Measurements from ENCODE around the gene GAMT. TPM values are rescaled to one million over a fixed set of nuclear protein-coding genes. Genes with fewer than 3 reads are reported as not detected.
"Not testable (repeated sequence)": the region's sequence is repeated elsewhere in the genome, so short reads cannot be mapped to it uniquely, and the experiment has no call there.

Gene GAMT
- total and polyA plus RNA-seq, 2 donors (not counting 1 experiment from before 2014, with no cell fraction given), result 20.0 to 44.1 TPM

GRCh38 chr19:1440418-1440801 lies 39.1 kb upstream of the GAMT start:
- Histone ChIP-seq H3K9me3 (ENCODE audit: control insufficient read depth, insufficient read depth, low read depth, low read length) (no peaks in the 10 kb centered on the region), H3K36me3 (ENCODE audit: control insufficient read depth, insufficient read depth, low read length) (peaks cover 34% of the 10 kb centered on the region), H3K4me1 (ENCODE audit: control insufficient read depth, extremely low read depth, insufficient read depth, low read length) (peaks cover 3% of the 10 kb centered on the region), H3K9ac (ENCODE audit: insufficient read depth, low read length) (no peak overlapping the region), H2AFZ (ENCODE audit: low read length) (no peak overlapping the region), H4K20me1 (ENCODE audit: control insufficient read depth, extremely low read depth, insufficient read depth, low read length) (no peaks in the 10 kb centered on the region), H3K4me2 (ENCODE audit: extremely low read depth, insufficient read depth, low read length) (no peak overlapping the region), H3K4me3 (replicated peaks in 1 of 4; ENCODE audit: control extremely low read depth in 1 of 4, insufficient read depth in 1 of 4, low read depth in 3 of 4, low read length in 4 of 4) (peak overlapping the region in 1 of 4 experiments; percentile 95), H3K27ac (ENCODE audit: insufficient read depth, low read length) (no peak overlapping the region), H3K79me2 (ENCODE audit: control insufficient read depth, insufficient read depth, low read length) (peaks cover 33% of the 10 kb centered on the region), H3K27me3 (ENCODE audit: control insufficient read depth, insufficient read depth, low read length) (no peaks in the 10 kb centered on the region)
- TF ChIP-seq, protein P1, sequence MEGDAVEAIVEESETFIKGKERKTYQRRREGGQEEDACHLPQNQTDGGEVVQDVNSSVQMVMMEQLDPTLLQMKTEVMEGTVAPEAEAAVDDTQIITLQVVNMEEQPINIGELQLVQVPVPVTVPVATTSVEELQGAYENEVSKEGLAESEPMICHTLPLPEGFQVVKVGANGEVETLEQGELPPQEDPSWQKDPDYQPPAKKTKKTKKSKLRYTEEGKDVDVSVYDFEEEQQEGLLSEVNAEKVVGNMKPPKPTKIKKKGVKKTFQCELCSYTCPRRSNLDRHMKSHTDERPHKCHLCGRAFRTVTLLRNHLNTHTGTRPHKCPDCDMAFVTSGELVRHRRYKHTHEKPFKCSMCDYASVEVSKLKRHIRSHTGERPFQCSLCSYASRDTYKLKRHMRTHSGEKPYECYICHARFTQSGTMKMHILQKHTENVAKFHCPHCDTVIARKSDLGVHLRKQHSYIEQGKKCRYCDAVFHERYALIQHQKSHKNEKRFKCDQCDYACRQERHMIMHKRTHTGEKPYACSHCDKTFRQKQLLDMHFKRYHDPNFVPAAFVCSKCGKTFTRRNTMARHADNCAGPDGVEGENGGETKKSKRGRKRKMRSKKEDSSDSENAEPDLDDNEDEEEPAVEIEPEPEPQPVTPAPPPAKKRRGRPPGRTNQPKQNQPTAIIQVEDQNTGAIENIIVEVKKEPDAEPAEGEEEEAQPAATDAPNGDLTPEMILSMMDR (conservative IDR thresholded peaks at IDR 0.05 in 1 of 2, IDR thresholded peaks at IDR 0.05 in 1 of 2; ENCODE audit: low read depth in 1 of 2, low read length in 2 of 2), result no peak
- TF ChIP-seq EZH2 (IDR thresholded peaks at IDR 0.05; ENCODE audit: low read length, missing control alignments), result no peak
- no peak for DNase-seq (ENCODE audit: low read depth in 2 of 2)

DNA sequence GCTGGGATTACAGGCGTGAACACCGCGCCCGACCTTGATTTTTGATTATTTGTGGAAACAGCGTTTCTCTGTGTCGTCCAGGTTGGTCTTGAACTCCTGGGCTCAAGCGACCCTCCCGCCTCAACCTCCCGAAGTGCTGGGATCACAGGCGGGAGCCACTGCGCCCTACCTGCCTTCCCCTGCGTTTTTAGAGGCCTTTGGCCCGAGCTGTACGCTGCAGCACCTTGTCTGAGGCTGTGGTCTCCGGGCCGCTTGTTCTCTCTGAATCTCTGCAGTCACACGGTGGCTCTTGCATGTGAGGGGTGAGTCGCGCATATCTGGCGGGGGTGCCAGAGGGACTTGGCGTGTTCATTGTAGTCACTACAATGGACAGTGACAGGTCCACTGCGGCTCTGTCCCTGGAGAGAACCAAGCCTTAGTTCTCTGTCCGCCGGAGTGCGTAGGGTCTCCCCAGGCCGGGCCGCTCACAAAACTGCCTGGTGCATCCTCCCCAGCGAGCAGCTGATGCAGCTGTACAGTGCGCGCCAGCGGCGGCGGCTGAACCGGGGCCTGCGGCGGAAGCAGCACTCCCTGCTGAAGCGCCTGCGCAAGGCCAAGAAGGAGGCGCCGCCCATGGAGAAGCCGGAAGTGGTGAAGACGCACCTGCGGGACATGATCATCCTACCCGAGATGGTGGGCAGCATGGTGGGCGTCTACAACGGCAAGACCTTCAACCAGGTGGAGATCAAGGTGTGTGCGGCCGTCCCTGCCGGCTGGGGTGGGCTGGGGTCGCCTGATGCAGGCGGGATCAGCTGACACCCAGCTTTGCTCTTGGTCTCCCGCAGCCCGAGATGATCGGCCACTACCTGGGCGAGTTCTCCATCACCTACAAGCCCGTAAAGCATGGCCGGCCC lies 38.4 kb upstream of the GAMT start:
- H4K20me1 ChIP-seq (ENCODE audit: control insufficient read depth, extremely low read depth, insufficient read depth, low read length); H2AFZ ChIP-seq (ENCODE audit: low read length); H3K4me1 ChIP-seq (ENCODE audit: control insufficient read depth, extremely low read depth, insufficient read depth, low read length); H3K9me3 ChIP-seq (ENCODE audit: control insufficient read depth, insufficient read depth, low read depth, low read length); H3K27me3 ChIP-seq (ENCODE audit: control insufficient read depth, insufficient read depth, low read length): not testable (repeated sequence)
- H3K79me2 ChIP-seq (ENCODE audit: control insufficient read depth, insufficient read depth, low read length), result peaks cover 33% of the 10 kb centered on the region
- peak in 1 of 2 donors; percentile 23 for DNase-seq (ENCODE audit: low read depth in 2 of 2)
- peak overlapping the region; percentile 88 for H3K4me2 ChIP-seq (ENCODE audit: extremely low read depth, insufficient read depth, low read length)
- peak overlapping the region; percentile 72 to 96 (median 90) for H3K4me3 ChIP-seq (replicated peaks in 1 of 4; ENCODE audit: control extremely low read depth in 1 of 4, insufficient read depth in 1 of 4, low read depth in 3 of 4, low read length in 4 of 4)
- H3K27ac ChIP-seq (ENCODE audit: insufficient read depth, low read length), result peak overlapping the region; percentile 96
- H3K36me3 ChIP-seq (ENCODE audit: control insufficient read depth, insufficient read depth, low read length), result peaks cover 35% of the 10 kb centered on the region
- H3K9ac ChIP-seq (ENCODE audit: insufficient read depth, low read length), result peak overlapping the region; percentile 93

- Histone ChIP-seq H3K9me3 (ENCODE audit: control insufficient read depth, insufficient read depth, low read depth, low read length) (no peaks in the 10 kb centered on the region), H2AFZ (ENCODE audit: low read length) (no peak overlapping the region), H3K4me1 (ENCODE audit: control insufficient read depth, extremely low read depth, insufficient read depth, low read length) (peaks cover 2% of the 10 kb centered on the region), H3K4me2 (ENCODE audit: extremely low read depth, insufficient read depth, low read length) (peak overlapping the region; percentile 88), H3K27ac (ENCODE audit: insufficient read depth, low read length) (peak overlapping the region; percentile 96), H4K20me1 (ENCODE audit: control insufficient read depth, extremely low read depth, insufficient read depth, low read length) (no peaks in the 10 kb centered on the region), H3K79me2 (ENCODE audit: control insufficient read depth, insufficient read depth, low read length) (peaks cover 33% of the 10 kb centered on the region), H3K36me3 (ENCODE audit: control insufficient read depth, insufficient read depth, low read length) (peaks cover 40% of the 10 kb centered on the region), H3K4me3 (replicated peaks in 1 of 4; ENCODE audit: control extremely low read depth in 1 of 4, insufficient read depth in 1 of 4, low read depth in 3 of 4, low read length in 4 of 4) (peak overlapping the region; percentile 72 to 96 (median 90)), H3K9ac (ENCODE audit: insufficient read depth, low read length) (peak overlapping the region; percentile 93), H3K27me3 (ENCODE audit: control insufficient read depth, insufficient read depth, low read length) (no peaks in the 10 kb centered on the region)
- no peak for DNase-seq (ENCODE audit: low read depth in 2 of 2)
- no peak for TF ChIP-seq EZH2 (IDR thresholded peaks at IDR 0.05; ENCODE audit: low read length, missing control alignments)
These were observed 37.6 kb upstream of the GAMT start for GRCh38 chr19:1438933-1439354.
